Measurements from ENCODE around the gene KMT2E. TPM values are rescaled to one million over a fixed set of nuclear protein-coding genes. Genes with fewer than 3 reads are reported as not detected.
A peak's percentile ranks its signal among the peaks of the same experiment; 100 is the strongest.

KMT2E gene
- total RNA-seq, 3 donors from 2014 or later (not counting 1 experiment from before 2014, with no cell fraction given): 272 to 353 (median 345) TPM

- Histone ChIP-seq H3K36me3 (ENCODE audit: control insufficient read depth, insufficient read depth, low read length) (no peaks in the 10 kb centered on the region), H3K27ac (ENCODE audit: low read length) (no peak overlapping the region), H3K4me3 (ENCODE audit: low read length) (no peak overlapping the region), H3K4me1 (ENCODE audit: control insufficient read depth, insufficient read depth, low read length) (peaks cover 21% of the 10 kb centered on the region), H3K9me3 (ENCODE audit: control insufficient read depth, insufficient read depth, low read length) (no peaks in the 10 kb centered on the region), H3K27me3 (ENCODE audit: control insufficient read depth, insufficient read depth, low read length) (no peaks in the 10 kb centered on the region)
- Mint-ChIP-seq H3K36me3 (no peaks in the 10 kb centered on the region), H3K4me1 (peaks cover 67 to 74% of the 10 kb centered on the region in 2 donors), H3K9me3 (no peaks in the 10 kb centered on the region), H3K27me3 (ENCODE audit: low read depth in 2 of 2) (no peaks in the 10 kb centered on the region), H3K4me3 (peak overlapping the region; percentile 71), H3K27ac (peak overlapping the region in 1 of 2 donors; percentile 64)
- intact Hi-C loops (cut with micrococcal nuclease): loop anchor here (10.0 kb wide), 1 partner anchor 326 kb away; no protein-coding TSS in a partner anchor
- TF ChIP-seq CTCF (IDR thresholded peaks at IDR 0.05): no peak
- ATAC-seq: no peak
- no peak for DNase-seq
- no CpG with 5 or more reads among the region's 3 CpGs for WGBS (ENCODE audit: insufficient coverage)
Measured at GRCh38 chr7:105019269-105019668, 5.3 kb downstream of the KMT2E start.

- ATAC-seq (no peak), DNase-seq (no peak)
- TF ChIP-seq CTCF (IDR thresholded peaks at IDR 0.05): no peak
- peak overlapping the region; percentile 65 to 84 for H3K27ac Mint-ChIP-seq
- Histone ChIP-seq H3K4me3 (ENCODE audit: low read length) (no peak overlapping the region), H3K9me3 (ENCODE audit: control insufficient read depth, insufficient read depth, low read length) (no peaks in the 10 kb centered on the region), H3K27ac (ENCODE audit: low read length) (no peak overlapping the region), H3K36me3 (ENCODE audit: control insufficient read depth, insufficient read depth, low read length) (no peaks in the 10 kb centered on the region), H3K27me3 (ENCODE audit: control insufficient read depth, insufficient read depth, low read length) (no peaks in the 10 kb centered on the region), H3K4me1 (ENCODE audit: control insufficient read depth, insufficient read depth, low read length) (peaks cover 21% of the 10 kb centered on the region)
- H3K27me3 Mint-ChIP-seq (ENCODE audit: low read depth in 2 of 2): no peaks in the 10 kb centered on the region
- H3K36me3 Mint-ChIP-seq: no peaks in the 10 kb centered on the region
- 100% methylated on average over 1 of the region's 3 CpGs for WGBS (ENCODE audit: insufficient coverage)
- peak overlapping the region; percentile 63 for H3K4me3 Mint-ChIP-seq
- intact Hi-C loops (cut with micrococcal nuclease): loop anchor here (5.0 kb wide), 1 partner anchor 36 kb away; no protein-coding TSS in a partner anchor
- no peaks in the 10 kb centered on the region for H3K9me3 Mint-ChIP-seq
- H3K4me1 Mint-ChIP-seq: peaks cover 76 to 79% of the 10 kb centered on the region in 2 donors
Measured at GRCh38 chr7:105020926-105021325, 6.9 kb downstream of the KMT2E start.

GRCh38 chr7:105021352-105021751, 7.3 kb downstream of the KMT2E start:
- Histone ChIP-seq H3K36me3 (ENCODE audit: control insufficient read depth, insufficient read depth, low read length) (no peaks in the 10 kb centered on the region), H3K4me1 (ENCODE audit: control insufficient read depth, insufficient read depth, low read length) (peaks cover 21% of the 10 kb centered on the region), H3K27ac (ENCODE audit: low read length) (no peak overlapping the region), H3K9me3 (ENCODE audit: control insufficient read depth, insufficient read depth, low read length) (no peaks in the 10 kb centered on the region), H3K4me3 (ENCODE audit: low read length) (no peak overlapping the region), H3K27me3 (ENCODE audit: control insufficient read depth, insufficient read depth, low read length) (no peaks in the 10 kb centered on the region)
- no peaks in the 10 kb centered on the region for H3K9me3 Mint-ChIP-seq
- WGBS (ENCODE audit: insufficient coverage): 67% methylated on average over 1 of the region's 3 CpGs
- no peak for DNase-seq
- H3K4me1 Mint-ChIP-seq: peaks cover 77 to 79% of the 10 kb centered on the region in 2 donors
- H3K27me3 Mint-ChIP-seq (ENCODE audit: low read depth in 2 of 2): no peaks in the 10 kb centered on the region
- peak overlapping the region; percentile 65 to 84 for H3K27ac Mint-ChIP-seq
- H3K36me3 Mint-ChIP-seq: no peaks in the 10 kb centered on the region
- TF ChIP-seq CTCF (IDR thresholded peaks at IDR 0.05): no peak
- intact Hi-C loops (cut with micrococcal nuclease): loop anchor here (5.0 kb wide), 1 partner anchor 36 kb away; no protein-coding TSS in a partner anchor
- H3K4me3 Mint-ChIP-seq: peak overlapping the region; percentile 63
- no peak for ATAC-seq

GRCh38 chr7:105021967-105022366, 8.0 kb downstream of the KMT2E start:
- DNase-seq (no peak), ATAC-seq (no peak)
- WGBS (ENCODE audit: insufficient coverage): no CpG with 5 or more reads among the region's 3 CpGs
- Mint-ChIP-seq H3K9me3 (no peaks in the 10 kb centered on the region), H3K27ac (peak overlapping the region in 1 of 2 donors; percentile 84), H3K36me3 (no peaks in the 10 kb centered on the region), H3K27me3 (ENCODE audit: low read depth in 2 of 2) (no peaks in the 10 kb centered on the region), H3K4me3 (peak overlapping the region; percentile 56), H3K4me1 (peaks cover 75 to 78% of the 10 kb centered on the region in 2 donors)
- TF ChIP-seq CTCF (IDR thresholded peaks at IDR 0.05): no peak
- Histone ChIP-seq H3K9me3 (ENCODE audit: control insufficient read depth, insufficient read depth, low read length) (no peaks in the 10 kb centered on the region), H3K36me3 (ENCODE audit: control insufficient read depth, insufficient read depth, low read length) (no peaks in the 10 kb centered on the region), H3K4me1 (ENCODE audit: control insufficient read depth, insufficient read depth, low read length) (peaks cover 21% of the 10 kb centered on the region), H3K27me3 (ENCODE audit: control insufficient read depth, insufficient read depth, low read length) (no peaks in the 10 kb centered on the region), H3K4me3 (ENCODE audit: low read length) (no peak overlapping the region), H3K27ac (ENCODE audit: low read length) (no peak overlapping the region)
- intact Hi-C loops (cut with micrococcal nuclease): loop anchor here (5.0 kb wide), 1 partner anchor 35 kb away; no protein-coding TSS in a partner anchor
